Adrenal gland (tissue), 12 donors: ENCODE measurements around the gene LRRK1. TPM values are rescaled to one million over a fixed set of nuclear protein-coding genes. Genes with fewer than 3 reads are reported as not detected.

Experiments used
- DNase-seq, 7 donors: peaks; one replicate each; pipeline ENCODE4 v3.0.0-alpha.2; 2019 to 2020
- H3K27ac ChIP-seq, 5 donors: fragments of 200-600 bp; sonication (generic) in 4 of 5; 1 replicate in 3 of 5; 2 replicates in 2 of 5; pipeline versions ENCODE4 v1.5.1 to v1.8.0; 2016 to 2020; ENCODE audit warnings: mild to moderate bottlenecking in 1 of 5
- H3K27me3 ChIP-seq: fragments of 200-600 bp; 2 replicates; pipeline ENCODE4 v1.8.0; 2021
- H3K36me3 ChIP-seq, 2 donors: fragments of 200-600 bp; replicated peaks in 1 of 2; 1 replicate in 1 of 2; 2 replicates in 1 of 2; pipeline versions ENCODE4 v1.5.1 to v1.8.0; 2018 to 2022
- H3K4me1 ChIP-seq, 2 donors: fragments of 200-600 bp; replicated peaks in 1 of 2; 1 replicate in 1 of 2; 2 replicates in 1 of 2; pipeline versions ENCODE4 v1.5.1 to v1.8.0; 2018 to 2021
- H3K4me3 ChIP-seq, 4 donors: fragments of 200-600 bp; sonication (generic) in 3 of 4; one replicate each; pipeline ENCODE4 v1.5.1; 2016 to 2018
- H3K9me3 ChIP-seq, 3 donors: fragments of 200-600 bp; sonication (generic) in 1 of 3; replicated peaks in 1 of 3; 1 replicate in 2 of 3; 2 replicates in 1 of 3; pipeline versions ENCODE4 v1.5.1 to v1.8.0; 2016 to 2021
- CTCF ChIP-seq, 6 experiments: fragments of 450-650 bp in 4 of 6; fragments of 200-600 bp in 2 of 6; sonication (generic) in 1 of 6; IDR thresholded peaks; 1 replicate in 5 of 6; 2 replicates in 1 of 6; pipeline versions ENCODE4 v1.5.1 to v1.8.0; 2016 to 2021; ENCODE audit warnings: antibody characterized with exemption in 6 of 6, mild to moderate bottlenecking in 2 of 6, moderate library complexity in 1 of 6
- POLR2A ChIP-seq, 2 donors: fragments of 450-650 bp; IDR thresholded peaks; one replicate each; pipeline ENCODE4 v1.6.1; 2017; ENCODE audit warnings: antibody characterized with exemption in 2 of 2, mild to moderate bottlenecking in 2 of 2, moderate library complexity in 1 of 2
- WGBS, 4 donors: extraction: QIAGEN DNeasy Blood & Tissue Kit in 2 of 4; methylation state at CpG; one replicate each; pipeline versions ENCODE4 v1.1.5 to v1.1.7; 2013 to 2017; 5-methylcytosine and 5-hydroxymethylcytosine counted together
- intact Hi-C, 2 donors: fragments of 100-400 bp; cut with DNase I; formaldehyde crosslinking; loops; one replicate each; pipeline versions ENCODE4 v1.14.1 to v1.15.0; 2022 to 2023
- polyA plus RNA-seq, 3 donors: library from polyadenylated mRNA; stranded (reverse); fragments of 200-250 nt in 2 of 3; fragments of 350-450 nt in 1 of 3; fragmentation: Illumina TruSeq in 1 of 3; extraction: RNeasy Lipid Tissue Mini Kit (QIAGEN cat#74804) in 1 of 3; gene quantifications; one replicate each; pipeline ENCODE4 v1.2.3, GENCODE V29; 2013 to 2014
- total RNA-seq, 9 donors: library from RNA; depleted of rRNA in 4 of 9; stranded (reverse); fragments of >200 nt in 4 of 9; fragments of 120-200 nt in 1 of 9; fragmentation: NEBNext Ultra II Directional in 1 of 9; extraction: Animal tissue kit (Norgen Biotek cat#: 25700) in 1 of 9; gene quantifications; one replicate each; pipeline versions ENCODE4 v1.1.0 to v1.2.4, GENCODE V29; 2013 to 2023
- donor health status: healthy with polysubstance abuse.
- donor health status: Bipolar disorder and iron deficiency.
- donor health status: DM: yes; HTN: yes; CAD: no.
- donor health status: DM: no; HTN: no; CAD: no.
- donor health status: DM: no; HTN: no; CAD: no.
- donor health status: DM: yes; HTN: yes; CAD: no.

Gene LRRK1
- total and polyA plus RNA-seq, 12 donors = 0.44 to 13.1 (median 7.7) TPM

DNA sequence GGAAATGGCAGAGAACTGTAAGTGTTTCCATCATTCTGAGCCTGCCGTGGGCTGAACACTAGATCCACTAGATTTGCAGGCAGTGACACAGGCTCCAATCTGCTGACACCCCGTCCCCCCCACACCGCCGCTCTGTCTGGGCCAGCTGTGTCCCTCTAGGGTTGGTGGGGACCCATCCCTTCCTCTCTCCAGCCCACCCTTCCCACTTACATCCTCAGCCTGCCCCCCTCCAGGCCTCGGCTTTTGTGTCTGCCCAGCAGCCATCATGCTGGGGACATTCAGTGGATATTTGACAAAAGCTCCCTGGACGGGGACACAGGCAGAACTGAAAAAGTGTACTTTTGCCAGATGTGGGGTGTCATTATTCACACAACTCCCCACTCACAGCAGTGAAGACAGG lies 10.7 kb upstream of the LRRK1 start:
- 74 to 81% (median 77%) methylated on average over 6 of the region's 6 CpGs for WGBS, 4 donors
- Histone ChIP-seq H3K9me3 (no peaks in the 10 kb centered on the region), H3K27ac (no peak overlapping the region), H3K4me1 (no peaks in the 10 kb centered on the region), H3K27me3 (no peaks in the 10 kb centered on the region), H3K4me3 (no peak overlapping the region), H3K36me3 (peaks cover 0 to 5% of the 10 kb centered on the region in 2 donors)
- TF ChIP-seq CTCF (IDR thresholded peaks at IDR 0.05) (no peak), POLR2A (IDR thresholded peaks at IDR 0.05) (no peak)
- DNase-seq = no peak
- intact Hi-C loops = no loop called here

GRCh38 chr15:100909565-100909964 lies 9.6 kb upstream of the LRRK1 start:
- H3K27ac ChIP-seq = no peak overlapping the region
- DNase-seq = no peak
- intact Hi-C loops = no loop called here
- H3K27me3 ChIP-seq = no peaks in the 10 kb centered on the region
- no peaks in the 10 kb centered on the region for H3K9me3 ChIP-seq
- peaks cover 0 to 5% of the 10 kb centered on the region in 2 donors for H3K36me3 ChIP-seq
- WGBS, 4 donors = 72 to 80% (median 78%) methylated on average over 3 to 4 of the region's 4 CpGs
- TF ChIP-seq POLR2A (IDR thresholded peaks at IDR 0.05) (no peak), CTCF (IDR thresholded peaks at IDR 0.05) (no peak)
- no peak overlapping the region for H3K4me3 ChIP-seq
- H3K4me1 ChIP-seq = no peaks in the 10 kb centered on the region

GRCh38 chr15:100909989-100910955 lies 8.9 kb upstream of the LRRK1 start:
- Histone ChIP-seq H3K27me3 (no peaks in the 10 kb centered on the region), H3K4me1 (no peaks in the 10 kb centered on the region), H3K9me3 (no peaks in the 10 kb centered on the region), H3K27ac (no peak overlapping the region), H3K36me3 (peaks cover 0 to 5% of the 10 kb centered on the region in 2 donors), H3K4me3 (no peak overlapping the region)
- TF ChIP-seq CTCF (IDR thresholded peaks at IDR 0.05) (no peak), POLR2A (IDR thresholded peaks at IDR 0.05) (no peak)
- WGBS, 4 donors = 67 to 81% (median 78%) methylated on average over 12 of the region's 12 CpGs
- intact Hi-C loops = no loop called here
- no peak for DNase-seq

GRCh38 chr15:100911086-100911485 lies 8.1 kb upstream of the LRRK1 start:
- no peaks in the 10 kb centered on the region for H3K9me3 ChIP-seq
- DNase-seq = no peak
- no peaks in the 10 kb centered on the region for H3K27me3 ChIP-seq
- intact Hi-C loops = no loop called here
- no peaks in the 10 kb centered on the region for H3K4me1 ChIP-seq
- H3K36me3 ChIP-seq = peaks cover 0 to 3% of the 10 kb centered on the region in 2 donors
- H3K27ac ChIP-seq = no peak overlapping the region
- 77 to 83% (median 81%) methylated on average over 10 of the region's 10 CpGs for WGBS, 4 donors
- no peak overlapping the region for H3K4me3 ChIP-seq
- TF ChIP-seq POLR2A (IDR thresholded peaks at IDR 0.05) (no peak), CTCF (IDR thresholded peaks at IDR 0.05) (no peak)
